ENCODE results near the gene OLIG1.

OLIG1 gene, protein sequence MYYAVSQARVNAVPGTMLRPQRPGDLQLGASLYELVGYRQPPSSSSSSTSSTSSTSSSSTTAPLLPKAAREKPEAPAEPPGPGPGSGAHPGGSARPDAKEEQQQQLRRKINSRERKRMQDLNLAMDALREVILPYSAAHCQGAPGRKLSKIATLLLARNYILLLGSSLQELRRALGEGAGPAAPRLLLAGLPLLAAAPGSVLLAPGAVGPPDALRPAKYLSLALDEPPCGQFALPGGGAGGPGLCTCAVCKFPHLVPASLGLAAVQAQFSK

GRCh38 chr21:33069994-33070743, at the start of gene OLIG1:
Gene OLIG1 (plus strand): TSS chr21:33070141. CDS start chr21:33070247, 106 bp downstream.
- DNase-seq (ENCODE audit: low read depth), result no peak

DNA sequence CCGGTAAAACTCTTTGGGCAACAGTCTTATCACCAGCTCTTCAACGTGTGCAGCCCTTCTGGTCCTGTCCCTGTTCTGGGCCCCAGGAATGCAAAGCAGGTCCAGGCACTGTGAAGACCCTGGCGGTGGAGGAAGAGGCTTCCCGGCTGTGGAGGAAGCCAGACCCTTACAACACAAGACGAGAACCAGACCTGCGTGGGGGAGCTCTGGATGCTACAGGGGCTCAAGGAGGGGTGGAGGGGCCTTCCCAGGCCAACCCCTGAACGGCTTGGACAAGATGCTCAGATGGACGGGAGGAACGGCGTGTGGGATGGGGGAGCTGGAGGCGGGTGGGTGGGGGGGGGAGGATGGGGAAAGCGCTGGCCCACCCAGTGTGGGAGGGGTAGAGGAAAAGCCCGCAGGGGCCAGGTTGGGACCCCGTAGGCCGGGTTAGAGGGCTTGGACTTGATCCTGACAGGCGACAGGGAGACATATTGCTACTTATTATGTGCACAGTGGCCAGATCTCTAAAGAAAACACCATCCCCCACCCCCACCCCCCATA, 49.3 kb upstream of the OLIG1 start:
- DNase-seq (ENCODE audit: low read depth), result no peak

GRCh38 chr21:33021150-33021549, 48.8 kb upstream of the OLIG1 start:
- DNase-seq (ENCODE audit: low read depth), result no peak

DNA sequence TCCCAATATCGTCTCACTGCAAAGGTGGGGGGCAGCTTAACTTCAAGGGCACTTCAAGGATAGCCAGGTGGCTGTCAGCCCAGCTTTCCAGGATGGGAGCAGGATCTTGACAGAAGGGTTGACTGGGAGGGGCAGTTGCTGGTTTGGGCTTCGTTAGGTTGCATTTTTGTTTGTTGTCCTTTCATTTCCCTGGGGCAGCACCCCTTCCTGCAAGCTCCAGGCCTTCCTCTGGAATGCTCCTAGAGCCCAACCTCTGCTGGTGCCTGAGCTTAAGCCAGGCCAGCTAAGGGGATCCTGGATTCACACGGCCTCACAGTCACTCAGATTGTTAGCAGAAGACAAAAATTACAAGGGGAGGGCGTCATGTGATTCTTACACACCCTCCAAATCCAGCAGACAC, 48.3 kb upstream of the OLIG1 start:
- DNase-seq (ENCODE audit: low read depth), result no peak

DNA sequence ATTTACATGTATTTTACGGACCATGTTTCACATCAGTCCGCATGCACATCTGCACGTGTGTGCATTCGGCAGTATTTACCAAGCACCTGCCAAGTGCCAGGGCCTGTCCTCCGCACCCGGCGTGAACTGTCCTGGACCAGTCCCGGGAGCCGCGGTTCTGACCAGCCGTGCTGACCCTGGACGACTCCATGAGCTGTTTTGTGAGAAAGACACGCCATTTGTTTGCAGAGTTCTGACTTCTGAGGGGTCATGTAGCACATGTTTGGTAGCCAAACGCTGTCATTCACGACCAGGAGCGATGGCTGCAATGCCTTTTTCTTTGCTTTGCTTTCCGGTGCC, 47.5 kb upstream of the OLIG1 start:
- DNase-seq (ENCODE audit: low read depth), result no peak

- no peak for DNase-seq (ENCODE audit: low read depth)
Observed at GRCh38 chr21:33022828-33023573, 46.9 kb upstream of the OLIG1 start.

DNA sequence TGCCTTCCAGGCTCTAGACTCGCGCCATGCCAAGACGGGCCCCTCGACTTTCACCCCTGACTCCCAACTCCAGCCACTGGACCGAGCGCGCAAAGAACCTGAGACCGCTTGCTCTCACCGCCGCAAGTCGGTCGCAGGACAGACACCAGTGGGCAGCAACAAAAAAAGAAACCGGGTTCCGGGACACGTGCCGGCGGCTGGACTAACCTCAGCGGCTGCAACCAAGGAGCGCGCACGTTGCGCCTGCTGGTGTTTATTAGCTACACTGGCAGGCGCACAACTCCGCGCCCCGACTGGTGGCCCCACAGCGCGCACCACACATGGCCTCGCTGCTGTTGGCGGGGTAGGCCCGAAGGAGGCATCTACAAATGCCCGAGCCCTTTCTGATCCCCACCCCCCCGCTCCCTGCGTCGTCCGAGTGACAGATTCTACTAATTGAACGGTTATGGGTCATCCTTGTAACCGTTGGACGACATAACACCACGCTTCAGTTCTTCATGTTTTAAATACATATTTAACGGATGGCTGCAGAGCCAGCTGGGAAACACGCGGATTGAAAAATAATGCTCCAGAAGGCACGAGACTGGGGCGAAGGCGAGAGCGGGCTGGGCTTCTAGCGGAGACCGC, 46.3 kb upstream of the OLIG1 start:
- no peak for DNase-seq (ENCODE audit: low read depth)

GRCh38 chr21:33024201-33025103, 45.5 kb upstream of the OLIG1 start:
- DNase-seq (ENCODE audit: low read depth), result no peak

DNA sequence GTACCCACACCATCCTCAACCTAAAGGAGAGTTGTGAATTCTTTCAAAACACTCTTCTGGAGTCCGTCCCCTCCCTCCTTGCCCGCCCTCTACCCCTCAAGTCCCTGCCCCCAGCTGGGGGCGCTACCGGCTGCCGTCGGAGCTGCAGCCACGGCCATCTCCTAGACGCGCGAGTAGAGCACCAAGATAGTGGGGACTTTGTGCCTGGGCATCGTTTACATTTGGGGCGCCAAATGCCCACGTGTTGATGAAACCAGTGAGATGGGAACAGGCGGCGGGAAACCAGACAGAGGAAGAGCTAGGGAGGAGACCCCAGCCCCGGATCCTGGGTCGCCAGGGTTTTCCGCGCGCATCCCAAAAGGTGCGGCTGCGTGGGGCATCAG, 44.8 kb upstream of the OLIG1 start:
- DNase-seq (ENCODE audit: low read depth), result no peak

GRCh38 chr21:33025489-33026442, 44.2 kb upstream of the OLIG1 start, which contains the start of gene OLIG2:
Gene OLIG2 (plus strand): TSS chr21:33025935. CDS start chr21:33026863, 928 bp downstream.
- DNase-seq (ENCODE audit: low read depth), result no peak

DNA sequence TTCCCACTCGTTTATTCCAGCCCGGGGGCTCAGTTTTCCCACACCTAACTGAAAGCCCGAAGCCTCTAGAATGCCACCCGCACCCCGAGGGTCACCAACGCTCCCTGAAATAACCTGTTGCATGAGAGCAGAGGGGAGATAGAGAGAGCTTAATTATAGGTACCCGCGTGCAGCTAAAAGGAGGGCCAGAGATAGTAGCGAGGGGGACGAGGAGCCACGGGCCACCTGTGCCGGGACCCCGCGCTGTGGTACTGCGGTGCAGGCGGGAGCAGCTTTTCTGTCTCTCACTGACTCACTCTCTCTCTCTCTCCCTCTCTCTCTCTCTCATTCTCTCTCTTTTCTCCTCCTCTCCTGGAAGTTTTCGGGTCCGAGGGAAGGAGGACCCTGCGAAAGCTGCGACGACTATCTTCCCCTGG, 43.5 kb upstream of the OLIG1 start:
- DNase-seq (ENCODE audit: low read depth), result no peak

DNA sequence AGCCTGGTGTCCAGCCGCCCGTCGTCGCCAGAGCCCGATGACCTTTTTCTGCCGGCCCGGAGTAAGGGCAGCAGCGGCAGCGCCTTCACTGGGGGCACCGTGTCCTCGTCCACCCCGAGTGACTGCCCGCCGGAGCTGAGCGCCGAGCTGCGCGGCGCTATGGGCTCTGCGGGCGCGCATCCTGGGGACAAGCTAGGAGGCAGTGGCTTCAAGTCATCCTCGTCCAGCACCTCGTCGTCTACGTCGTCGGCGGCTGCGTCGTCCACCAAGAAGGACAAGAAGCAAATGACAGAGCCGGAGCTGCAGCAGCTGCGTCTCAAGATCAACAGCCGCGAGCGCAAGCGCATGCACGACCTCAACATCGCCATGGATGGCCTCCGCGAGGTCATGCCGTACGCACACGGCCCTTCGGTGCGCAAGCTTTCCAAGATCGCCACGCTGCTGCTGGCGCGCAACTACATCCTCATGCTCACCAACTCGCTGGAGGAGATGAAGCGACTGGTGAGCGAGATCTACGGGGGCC, 43.0 kb upstream of the OLIG1 start:
- DNase-seq (ENCODE audit: low read depth), result no peak

DNA sequence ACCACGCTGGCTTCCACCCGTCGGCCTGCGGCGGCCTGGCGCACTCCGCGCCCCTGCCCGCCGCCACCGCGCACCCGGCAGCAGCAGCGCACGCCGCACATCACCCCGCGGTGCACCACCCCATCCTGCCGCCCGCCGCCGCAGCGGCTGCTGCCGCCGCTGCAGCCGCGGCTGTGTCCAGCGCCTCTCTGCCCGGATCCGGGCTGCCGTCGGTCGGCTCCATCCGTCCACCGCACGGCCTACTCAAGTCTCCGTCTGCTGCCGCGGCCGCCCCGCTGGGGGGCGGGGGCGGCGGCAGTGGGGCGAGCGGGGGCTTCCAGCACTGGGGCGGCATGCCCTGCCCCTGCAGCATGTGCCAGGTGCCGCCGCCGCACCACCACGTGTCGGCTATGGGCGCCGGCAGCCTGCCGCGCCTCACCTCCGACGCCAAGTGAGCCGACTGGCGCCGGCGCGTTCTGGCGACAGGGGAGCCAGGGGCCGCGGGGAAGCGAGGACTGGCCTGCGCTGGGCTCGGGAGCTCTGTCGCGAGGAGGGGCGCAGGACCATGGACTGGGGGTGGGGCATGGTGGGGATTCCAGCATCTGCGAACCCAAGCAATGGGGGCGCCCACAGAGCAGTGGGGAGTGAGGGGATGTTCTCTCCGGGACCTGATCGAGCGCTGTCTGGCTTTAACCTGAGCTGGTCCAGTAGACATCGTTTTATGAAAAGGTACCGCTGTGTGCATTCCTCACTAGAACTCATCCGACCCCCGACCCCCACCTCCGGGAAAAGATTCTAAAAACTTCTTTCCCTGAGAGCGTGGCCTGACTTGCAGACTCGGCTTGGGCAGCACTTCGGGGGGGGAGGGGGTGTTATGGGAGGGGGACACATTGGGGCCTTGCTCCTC, 42.3 kb upstream of the OLIG1 start:
- no peak for DNase-seq (ENCODE audit: low read depth)

GRCh38 chr21:33028287-33028670, 41.7 kb upstream of the OLIG1 start:
- no peak for DNase-seq (ENCODE audit: low read depth)

DNA sequence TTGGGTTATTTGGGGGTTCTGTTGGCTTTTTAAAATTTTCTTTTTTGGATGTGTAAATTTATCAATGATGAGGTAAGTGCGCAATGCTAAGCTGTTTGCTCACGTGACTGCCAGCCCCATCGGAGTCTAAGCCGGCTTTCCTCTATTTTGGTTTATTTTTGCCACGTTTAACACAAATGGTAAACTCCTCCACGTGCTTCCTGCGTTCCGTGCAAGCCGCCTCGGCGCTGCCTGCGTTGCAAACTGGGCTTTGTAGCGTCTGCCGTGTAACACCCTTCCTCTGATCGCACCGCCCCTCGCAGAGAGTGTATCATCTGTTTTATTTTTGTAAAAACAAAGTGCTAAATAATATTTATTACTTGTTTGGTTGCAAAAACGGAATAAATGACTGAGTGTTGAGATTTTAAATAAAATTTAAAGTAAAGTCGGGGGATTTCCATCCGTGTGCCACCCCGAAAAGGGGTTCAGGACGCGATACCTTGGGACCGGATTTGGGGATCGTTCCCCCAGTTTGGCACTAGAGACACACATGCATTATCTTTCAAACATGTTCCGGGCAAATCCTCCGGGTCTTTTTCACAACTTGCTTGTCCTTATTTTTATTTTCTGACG, 41.1 kb upstream of the OLIG1 start:
- DNase-seq (ENCODE audit: low read depth), result no peak

- no peak for DNase-seq (ENCODE audit: low read depth)
Observed at GRCh38 chr21:33029385-33029921, 40.5 kb upstream of the OLIG1 start.

DNA sequence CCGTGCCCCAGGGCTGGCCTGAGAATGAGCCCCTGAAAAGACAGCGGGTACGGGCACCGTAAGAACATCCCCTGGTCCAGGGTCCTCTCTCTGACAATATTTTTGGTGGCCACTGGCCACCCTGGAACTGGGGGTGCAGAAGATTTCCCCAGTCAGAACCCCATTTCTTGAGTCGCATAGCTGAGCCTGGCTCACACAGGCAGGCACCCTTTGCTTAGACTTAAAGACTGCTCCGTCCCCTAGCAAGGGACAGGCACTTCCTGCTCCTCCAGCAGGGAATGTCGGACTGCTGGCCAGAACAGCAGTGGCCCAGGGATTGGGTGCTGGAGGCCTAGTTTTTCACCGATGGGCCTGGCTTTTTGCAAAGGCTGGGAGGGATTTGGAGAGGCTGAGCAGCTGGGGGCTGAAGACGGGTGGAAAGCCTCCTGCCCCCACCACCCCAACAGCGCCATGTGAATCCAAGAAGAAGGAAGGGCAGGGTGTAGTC, 39.9 kb upstream of the OLIG1 start:
- no peak for DNase-seq (ENCODE audit: low read depth)

DNA sequence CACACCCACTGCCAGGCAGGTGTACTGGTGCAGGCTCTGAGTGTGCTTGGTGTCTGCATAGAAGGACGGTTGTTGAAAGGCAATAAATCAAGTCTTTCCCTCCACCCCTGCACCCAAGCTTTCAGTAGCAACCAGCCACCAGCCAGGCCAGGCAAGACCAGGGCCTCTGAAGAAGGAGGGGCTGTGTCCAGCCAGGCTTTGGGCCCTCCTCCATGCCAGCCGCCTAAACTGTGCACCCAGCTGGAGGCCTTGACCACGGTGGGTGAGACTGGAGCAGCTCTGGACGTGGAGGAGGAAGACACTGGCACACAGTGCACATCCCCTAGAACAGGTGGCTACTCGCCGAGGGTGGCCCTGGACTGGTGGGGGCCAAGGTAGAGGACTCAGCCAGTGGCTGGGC, 39.3 kb upstream of the OLIG1 start:
- DNase-seq (ENCODE audit: low read depth), result no peak

All from stimulated activated CD8-positive, alpha-beta memory T cell treated with anti-CD3 and anti-CD28 coated beads, Interleukin-15, amount 100 ng/mL, for 24 hours (primary cell).